H7 (cell line): ENCODE results near the gene CYBA. TPM values are rescaled to one million over a fixed set of nuclear protein-coding genes. Genes with fewer than 3 reads are reported as not detected.

Experiments
- DNase-seq: peaks from one replicate; pipeline ENCODE4 v3.0.0; 2012
- H3K27me3 ChIP-seq: 2 replicates; pipeline ENCODE4 v1.6.0; 2011; ENCODE audit warnings: mild to moderate bottlenecking, low read length; ENCODE audit not compliant: control insufficient read depth, insufficient read depth
- H3K36me3 ChIP-seq: replicated peaks from 2 replicates; pipeline ENCODE4 v1.5.1; 2011; ENCODE audit warnings: low read length; ENCODE audit not compliant: control insufficient read depth, insufficient read depth
- H3K4me3 ChIP-seq: 2 replicates; pipeline ENCODE4 v1.5.1; 2011; ENCODE audit warnings: low read depth, mild to moderate bottlenecking, control low read depth, low read length, moderate library complexity; ENCODE audit not compliant: insufficient read depth
- total RNA-seq: library from RNA; depleted of rRNA; stranded (reverse); fragments of >200 nt; shearing (Covaris generic); gene quantifications from 2 replicates; pipeline ENCODE4 v1.2.3, GENCODE V29; 2014; rRNA removed

CYBA gene
- total RNA-seq: 199 and 215 TPM in 2 replicates

- H3K4me3 ChIP-seq: peak within 1 kb of the TSS; percentile 90
- H3K27me3 ChIP-seq: no peaks in the 10 kb centered on the region
- DNase-seq: peak; percentile 98
- H3K36me3 ChIP-seq: peaks cover 2% of the 10 kb centered on the region; the same call in 1 of the 2 replicates
Observed at GRCh38 chr16:88650749-88651275, at the start of gene CYBA. TSS of gene CYBA (minus strand) at chr16:88651053. CDS start at chr16:88651013, 40 bp downstream.

GRCh38 chr16:88700322-88700635, 49.4 kb upstream of the CYBA start:
- peaks cover 4% of the 10 kb centered on the region for H3K36me3 ChIP-seq
- H3K27me3 ChIP-seq: no peaks in the 10 kb centered on the region; the same call in 1 of the 2 replicates
- H3K4me3 ChIP-seq: no peak overlapping the region
- no peak for DNase-seq

GRCh38 chr16:88699180-88699579, 48.3 kb upstream of the CYBA start:
- Histone ChIP-seq H3K27me3 (no peaks in the 10 kb centered on the region), H3K4me3 (no peak overlapping the region), H3K36me3 (peaks cover 4% of the 10 kb centered on the region)
- DNase-seq: no peak

- no peak for DNase-seq
- H3K4me3 ChIP-seq: no peak overlapping the region
- peaks cover 4% of the 10 kb centered on the region for H3K36me3 ChIP-seq
Observed at GRCh38 chr16:88698646-88699045, 47.8 kb upstream of the CYBA start.

GRCh38 chr16:88697831-88698615, 47.2 kb upstream of the CYBA start:
- peaks cover 4% of the 10 kb centered on the region for H3K36me3 ChIP-seq
- peak; percentile 89 for DNase-seq
- no peaks in the 10 kb centered on the region for H3K27me3 ChIP-seq
- no peak overlapping the region for H3K4me3 ChIP-seq

More at GRCh38 chr16:88698646-88699045, 47.8 kb upstream of the CYBA start:
- H3K27me3 ChIP-seq: no peaks in the 10 kb centered on the region

- Histone ChIP-seq H3K27me3 (no peaks in the 10 kb centered on the region), H3K36me3 (peaks cover 2% of the 10 kb centered on the region), H3K4me3 (no peak overlapping the region)
- no peak for DNase-seq
Observed at GRCh38 chr16:88697116-88697830, 46.4 kb upstream of the CYBA start.

- no peak overlapping the region for H3K4me3 ChIP-seq
- no peak for DNase-seq
- H3K36me3 ChIP-seq: peaks cover 2% of the 10 kb centered on the region
- no peaks in the 10 kb centered on the region for H3K27me3 ChIP-seq
Observed at GRCh38 chr16:88696441-88696840, 45.6 kb upstream of the CYBA start.

GRCh38 chr16:88695753-88696152, 44.9 kb upstream of the CYBA start:
- Histone ChIP-seq H3K27me3 (no peaks in the 10 kb centered on the region), H3K4me3 (no peak overlapping the region), H3K36me3 (peaks cover 2% of the 10 kb centered on the region)
- DNase-seq: no peak

GRCh38 chr16:88695218-88695617, 44.4 kb upstream of the CYBA start:
- H3K36me3 ChIP-seq: peaks cover 2% of the 10 kb centered on the region
- H3K4me3 ChIP-seq: no peak overlapping the region
- no peak for DNase-seq
- no peaks in the 10 kb centered on the region; the same call in 1 of the 2 replicates for H3K27me3 ChIP-seq

GRCh38 chr16:88694221-88695087, 43.6 kb upstream of the CYBA start:
- DNase-seq: no peak
- H3K36me3 ChIP-seq: no peaks in the 10 kb centered on the region; the same call in none of the 2 replicates
- H3K27me3 ChIP-seq: no peaks in the 10 kb centered on the region; the same call in 1 of the 2 replicates
- no peak overlapping the region for H3K4me3 ChIP-seq

GRCh38 chr16:88693420-88694177, 42.7 kb upstream of the CYBA start:
- no peaks in the 10 kb centered on the region; the same call in 1 of the 2 replicates for H3K27me3 ChIP-seq
- H3K4me3 ChIP-seq: no peak overlapping the region
- DNase-seq: no peak
- H3K36me3 ChIP-seq: no peaks in the 10 kb centered on the region; the same call in 1 of the 2 replicates

GRCh38 chr16:88692861-88693260, 42.0 kb upstream of the CYBA start:
- Histone ChIP-seq H3K4me3 (no peak overlapping the region), H3K27me3 (peaks cover 4% of the 10 kb centered on the region), H3K36me3 (no peaks in the 10 kb centered on the region)
- no peak for DNase-seq

- no peak for DNase-seq
- Histone ChIP-seq H3K4me3 (no peak overlapping the region), H3K36me3 (no peaks in the 10 kb centered on the region), H3K27me3 (peaks cover 9% of the 10 kb centered on the region)
Observed at GRCh38 chr16:88691924-88692560, 41.2 kb upstream of the CYBA start.
